Adrenal gland (tissue), 5 donors: Measurements from ENCODE around the gene SWAP70.

Experiments used
- CTCF ChIP-seq, 6 experiments: fragments of 450-650 bp in 4 of 6; fragments of 200-600 bp in 2 of 6; sonication (generic) in 1 of 6; IDR thresholded peaks; 1 replicate in 5 of 6; 2 replicates in 1 of 6; pipeline versions ENCODE4 v1.5.1 to v1.8.0; 2016 to 2021; ENCODE audit warnings: antibody characterized with exemption in 6 of 6, mild to moderate bottlenecking in 2 of 6, moderate library complexity in 1 of 6
- POLR2A ChIP-seq, 2 donors: fragments of 450-650 bp; IDR thresholded peaks; one replicate each; pipeline ENCODE4 v1.6.1; 2017; ENCODE audit warnings: antibody characterized with exemption in 2 of 2, mild to moderate bottlenecking in 2 of 2, moderate library complexity in 1 of 2
- donor health status: DM: no; HTN: no; CAD: no.

GRCh38 chr11:9787260-9787659 lies 123.4 kb downstream of the SWAP70 start:
- TF ChIP-seq CTCF (IDR thresholded peaks at IDR 0.05) (no peak), POLR2A (IDR thresholded peaks at IDR 0.05) (no peak)
